Measurements from ENCODE around the gene DISP2.
A peak's percentile ranks its signal among the peaks of the same experiment; 100 is the strongest.

The DISP2 gene, protein sequence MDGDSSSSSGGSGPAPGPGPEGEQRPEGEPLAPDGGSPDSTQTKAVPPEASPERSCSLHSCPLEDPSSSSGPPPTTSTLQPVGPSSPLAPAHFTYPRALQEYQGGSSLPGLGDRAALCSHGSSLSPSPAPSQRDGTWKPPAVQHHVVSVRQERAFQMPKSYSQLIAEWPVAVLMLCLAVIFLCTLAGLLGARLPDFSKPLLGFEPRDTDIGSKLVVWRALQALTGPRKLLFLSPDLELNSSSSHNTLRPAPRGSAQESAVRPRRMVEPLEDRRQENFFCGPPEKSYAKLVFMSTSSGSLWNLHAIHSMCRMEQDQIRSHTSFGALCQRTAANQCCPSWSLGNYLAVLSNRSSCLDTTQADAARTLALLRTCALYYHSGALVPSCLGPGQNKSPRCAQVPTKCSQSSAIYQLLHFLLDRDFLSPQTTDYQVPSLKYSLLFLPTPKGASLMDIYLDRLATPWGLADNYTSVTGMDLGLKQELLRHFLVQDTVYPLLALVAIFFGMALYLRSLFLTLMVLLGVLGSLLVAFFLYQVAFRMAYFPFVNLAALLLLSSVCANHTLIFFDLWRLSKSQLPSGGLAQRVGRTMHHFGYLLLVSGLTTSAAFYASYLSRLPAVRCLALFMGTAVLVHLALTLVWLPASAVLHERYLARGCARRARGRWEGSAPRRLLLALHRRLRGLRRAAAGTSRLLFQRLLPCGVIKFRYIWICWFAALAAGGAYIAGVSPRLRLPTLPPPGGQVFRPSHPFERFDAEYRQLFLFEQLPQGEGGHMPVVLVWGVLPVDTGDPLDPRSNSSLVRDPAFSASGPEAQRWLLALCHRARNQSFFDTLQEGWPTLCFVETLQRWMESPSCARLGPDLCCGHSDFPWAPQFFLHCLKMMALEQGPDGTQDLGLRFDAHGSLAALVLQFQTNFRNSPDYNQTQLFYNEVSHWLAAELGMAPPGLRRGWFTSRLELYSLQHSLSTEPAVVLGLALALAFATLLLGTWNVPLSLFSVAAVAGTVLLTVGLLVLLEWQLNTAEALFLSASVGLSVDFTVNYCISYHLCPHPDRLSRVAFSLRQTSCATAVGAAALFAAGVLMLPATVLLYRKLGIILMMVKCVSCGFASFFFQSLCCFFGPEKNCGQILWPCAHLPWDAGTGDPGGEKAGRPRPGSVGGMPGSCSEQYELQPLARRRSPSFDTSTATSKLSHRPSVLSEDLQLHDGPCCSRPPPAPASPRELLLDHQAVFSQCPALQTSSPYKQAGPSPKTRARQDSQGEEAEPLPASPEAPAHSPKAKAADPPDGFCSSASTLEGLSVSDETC (N-terminal part only)

DNA sequence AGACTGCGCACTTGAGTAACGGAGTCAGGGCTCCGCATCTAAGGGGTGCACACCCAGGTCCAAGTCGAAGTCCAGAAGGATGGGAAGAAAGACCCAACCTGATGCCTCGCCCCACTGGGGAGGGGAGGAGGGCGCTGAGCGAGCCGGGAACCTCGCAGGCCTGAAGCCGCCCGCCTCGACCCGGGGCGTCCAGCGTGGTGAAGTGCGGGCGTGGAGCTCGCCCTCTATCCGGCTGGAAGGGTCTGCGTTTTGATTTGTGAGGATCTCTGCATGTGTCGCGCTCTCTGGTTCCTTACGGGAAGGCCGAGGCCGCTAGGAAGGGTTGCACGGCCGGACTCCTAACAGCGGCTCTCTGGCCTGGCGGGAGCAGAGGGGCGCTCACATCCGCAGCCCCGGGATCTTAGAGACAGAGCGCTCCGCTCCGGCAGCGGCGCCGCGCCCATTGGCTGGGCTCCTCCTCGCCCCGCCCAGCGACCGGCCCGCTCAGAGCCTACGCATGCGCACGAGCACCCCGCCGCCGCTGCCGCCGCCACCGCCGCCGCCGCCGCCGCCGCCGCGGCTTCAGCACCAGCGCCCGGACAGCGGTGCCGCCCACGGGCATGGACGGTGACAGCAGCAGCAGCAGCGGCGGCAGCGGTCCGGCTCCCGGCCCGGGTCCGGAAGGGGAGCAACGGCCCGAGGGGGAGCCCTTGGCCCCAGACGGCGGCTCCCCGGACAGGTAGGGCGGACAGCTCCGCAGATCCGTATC, at the start of gene DISP2:
DISP2 (plus strand) TSS at position 497 of the 748 bp plus-strand sequence; CDS start at position 600, 103 bp downstream.
- TF ChIP-seq, protein P1, sequence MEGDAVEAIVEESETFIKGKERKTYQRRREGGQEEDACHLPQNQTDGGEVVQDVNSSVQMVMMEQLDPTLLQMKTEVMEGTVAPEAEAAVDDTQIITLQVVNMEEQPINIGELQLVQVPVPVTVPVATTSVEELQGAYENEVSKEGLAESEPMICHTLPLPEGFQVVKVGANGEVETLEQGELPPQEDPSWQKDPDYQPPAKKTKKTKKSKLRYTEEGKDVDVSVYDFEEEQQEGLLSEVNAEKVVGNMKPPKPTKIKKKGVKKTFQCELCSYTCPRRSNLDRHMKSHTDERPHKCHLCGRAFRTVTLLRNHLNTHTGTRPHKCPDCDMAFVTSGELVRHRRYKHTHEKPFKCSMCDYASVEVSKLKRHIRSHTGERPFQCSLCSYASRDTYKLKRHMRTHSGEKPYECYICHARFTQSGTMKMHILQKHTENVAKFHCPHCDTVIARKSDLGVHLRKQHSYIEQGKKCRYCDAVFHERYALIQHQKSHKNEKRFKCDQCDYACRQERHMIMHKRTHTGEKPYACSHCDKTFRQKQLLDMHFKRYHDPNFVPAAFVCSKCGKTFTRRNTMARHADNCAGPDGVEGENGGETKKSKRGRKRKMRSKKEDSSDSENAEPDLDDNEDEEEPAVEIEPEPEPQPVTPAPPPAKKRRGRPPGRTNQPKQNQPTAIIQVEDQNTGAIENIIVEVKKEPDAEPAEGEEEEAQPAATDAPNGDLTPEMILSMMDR (conservative IDR thresholded peaks at IDR 0.05; ENCODE audit: low read depth) = no peak
- peak within 1 kb of the TSS; percentile 62 for H3K27ac ChIP-seq
- CTCF ChIA-PET = interaction anchor here (0.7 to 1.6 kb wide), 8 partner anchors 10 to 83 kb away, joined by 3 to 6 read pairs (median 4); no protein-coding TSS in a partner anchor
- POLR2A ChIA-PET (ENCODE audit: low non-redundant PET) = no interaction called here
- peak; percentile 99 for DNase-seq (ENCODE audit: low spot score)

DNA sequence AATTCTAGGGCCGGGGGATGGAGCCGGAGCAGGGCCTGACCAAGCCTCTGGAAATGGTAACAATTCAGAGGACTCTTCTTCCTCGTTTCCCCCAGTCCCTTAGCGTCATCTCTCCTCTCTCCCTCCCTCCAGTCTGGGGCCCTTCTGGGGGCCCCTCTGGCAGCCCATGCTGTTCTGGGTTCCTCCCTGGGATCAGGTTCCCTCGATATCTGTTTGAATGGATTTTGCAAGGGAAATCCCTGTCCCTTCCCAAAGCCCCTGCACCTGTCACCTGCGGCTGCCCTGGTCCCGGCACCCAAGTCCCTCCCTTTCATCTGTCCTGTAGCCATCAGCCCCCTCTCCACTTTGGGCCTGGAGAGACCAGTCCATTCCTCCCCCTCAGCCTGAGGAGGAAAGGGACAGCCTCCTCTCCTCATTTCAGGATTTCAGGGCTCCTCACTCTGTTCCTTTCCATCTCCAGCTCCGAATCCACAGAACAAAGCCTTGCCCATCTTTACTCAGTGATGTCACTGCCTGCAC, 48.6 kb upstream of the DISP2 start:
- DNase-seq (ENCODE audit: low spot score) = no peak
- H3K27ac ChIP-seq = no peak overlapping the region
- TF ChIP-seq, protein P1 (conservative IDR thresholded peaks at IDR 0.05; ENCODE audit: low read depth) = no peak
- ChIA-PET CTCF (interaction anchor here (0.6 to 1.9 kb wide), 10 partner anchors 8 to 232 kb away, joined by 3 to 6 read pairs (median 3); no protein-coding TSS in a partner anchor), POLR2A (ENCODE audit: low non-redundant PET) (no interaction called here)

DNA sequence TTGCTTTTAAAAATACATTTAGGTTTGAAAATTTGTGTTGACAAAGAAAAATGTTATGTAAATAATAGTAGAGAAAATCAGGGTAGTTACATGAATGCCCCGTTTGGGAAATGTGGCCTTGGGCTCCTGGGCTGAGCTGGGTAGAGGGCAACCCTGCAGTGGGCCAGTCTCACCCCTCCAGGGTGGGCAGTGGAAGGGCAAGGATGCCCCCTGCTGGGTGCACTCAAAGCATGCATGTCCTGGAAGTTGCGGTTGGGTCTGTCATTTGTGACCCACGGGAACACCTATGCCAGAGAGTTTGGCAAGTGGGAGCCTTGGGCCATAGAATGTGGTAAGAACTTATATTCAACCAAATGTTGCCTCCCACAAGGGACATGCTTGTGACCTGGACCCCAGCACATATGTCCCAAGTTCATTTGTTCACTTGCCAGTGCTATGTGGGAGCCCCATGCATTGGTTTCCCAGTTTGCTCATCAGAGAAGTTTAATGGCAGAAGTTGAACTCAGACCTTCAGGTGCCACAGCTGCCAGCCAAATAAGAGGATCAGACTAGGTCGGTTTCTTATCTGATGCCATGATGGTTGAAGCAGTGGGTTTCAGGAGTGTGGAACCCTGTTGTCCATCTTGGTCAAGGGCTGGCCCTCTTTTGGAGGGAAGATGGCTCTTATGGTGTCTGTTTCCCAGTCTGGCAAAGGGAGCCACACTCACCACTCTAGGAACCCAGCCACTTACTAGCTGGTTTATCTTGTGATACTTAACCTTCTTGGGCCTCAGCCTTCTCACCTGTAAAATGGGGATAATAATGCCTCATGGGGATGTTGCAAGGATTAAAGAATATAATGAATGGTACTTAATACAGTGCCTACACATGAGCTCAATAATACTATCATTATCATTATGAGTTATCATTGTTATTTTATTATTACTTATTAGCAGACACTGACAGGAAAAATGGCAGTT, 47.7 kb upstream of the DISP2 start:
- ChIA-PET POLR2A (ENCODE audit: low non-redundant PET) (no interaction called here), CTCF (interaction anchor here (0.6 to 1.9 kb wide), 12 partner anchors 9 to 244 kb away, joined by 3 to 6 read pairs (median 3); no protein-coding TSS in a partner anchor)
- no peak overlapping the region for H3K27ac ChIP-seq
- TF ChIP-seq, protein P1 (conservative IDR thresholded peaks at IDR 0.05; ENCODE audit: low read depth) = peak; percentile 50
- no peak for DNase-seq (ENCODE audit: low spot score)

DNA sequence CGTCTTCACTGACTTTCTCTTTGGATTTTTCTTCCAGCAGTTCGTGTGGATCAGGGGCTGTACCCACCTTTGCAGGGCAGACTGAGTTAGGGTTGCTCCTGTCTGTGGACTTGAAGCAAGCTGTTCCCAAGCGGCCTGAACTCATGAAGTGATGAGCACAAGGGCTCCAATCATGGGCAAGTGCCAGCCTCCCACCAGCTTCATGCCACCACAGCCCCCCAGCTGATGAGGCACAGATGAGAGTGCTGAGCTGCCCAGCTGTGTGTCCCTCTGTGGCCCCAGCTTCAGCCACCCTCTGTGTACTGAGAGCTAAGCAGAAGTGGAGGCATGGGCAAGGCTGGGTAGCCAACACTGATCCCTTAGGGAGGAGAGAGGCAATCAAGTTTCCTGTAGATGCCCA, 47.0 kb upstream of the DISP2 start:
- CTCF ChIA-PET = interaction anchor here (0.6 to 1.7 kb wide), 5 partner anchors 22 to 245 kb away, joined by 3 to 5 read pairs (median 3); no protein-coding TSS in a partner anchor
- POLR2A ChIA-PET (ENCODE audit: low non-redundant PET) = no interaction called here
- no peak for DNase-seq (ENCODE audit: low spot score)
- TF ChIP-seq, protein P1 (conservative IDR thresholded peaks at IDR 0.05; ENCODE audit: low read depth) = no peak
- no peak overlapping the region for H3K27ac ChIP-seq
